Measurements from ENCODE around the gene HTR6.

DNA sequence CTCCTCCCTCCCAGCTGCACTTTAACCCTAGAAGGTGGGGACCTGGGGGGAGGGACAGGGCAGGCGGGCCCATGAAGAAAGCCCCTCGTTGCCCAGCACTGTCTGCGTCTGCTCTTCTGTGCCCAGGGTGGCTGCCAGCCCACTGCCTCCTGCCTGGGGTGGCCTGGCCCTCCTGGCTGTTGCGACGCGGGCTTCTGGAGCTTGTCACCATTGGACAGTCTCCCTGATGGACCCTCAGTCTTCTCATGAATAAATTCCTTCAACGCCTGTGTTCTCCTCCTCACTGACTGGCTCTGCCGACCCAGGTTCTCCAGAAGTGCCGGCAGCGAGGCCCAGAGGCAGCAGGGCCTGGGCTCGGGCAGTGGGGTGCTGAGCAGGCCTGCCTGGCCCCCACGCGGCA, 6.5 kb upstream of the HTR6 start:
- TF ChIP-seq, protein P1, sequence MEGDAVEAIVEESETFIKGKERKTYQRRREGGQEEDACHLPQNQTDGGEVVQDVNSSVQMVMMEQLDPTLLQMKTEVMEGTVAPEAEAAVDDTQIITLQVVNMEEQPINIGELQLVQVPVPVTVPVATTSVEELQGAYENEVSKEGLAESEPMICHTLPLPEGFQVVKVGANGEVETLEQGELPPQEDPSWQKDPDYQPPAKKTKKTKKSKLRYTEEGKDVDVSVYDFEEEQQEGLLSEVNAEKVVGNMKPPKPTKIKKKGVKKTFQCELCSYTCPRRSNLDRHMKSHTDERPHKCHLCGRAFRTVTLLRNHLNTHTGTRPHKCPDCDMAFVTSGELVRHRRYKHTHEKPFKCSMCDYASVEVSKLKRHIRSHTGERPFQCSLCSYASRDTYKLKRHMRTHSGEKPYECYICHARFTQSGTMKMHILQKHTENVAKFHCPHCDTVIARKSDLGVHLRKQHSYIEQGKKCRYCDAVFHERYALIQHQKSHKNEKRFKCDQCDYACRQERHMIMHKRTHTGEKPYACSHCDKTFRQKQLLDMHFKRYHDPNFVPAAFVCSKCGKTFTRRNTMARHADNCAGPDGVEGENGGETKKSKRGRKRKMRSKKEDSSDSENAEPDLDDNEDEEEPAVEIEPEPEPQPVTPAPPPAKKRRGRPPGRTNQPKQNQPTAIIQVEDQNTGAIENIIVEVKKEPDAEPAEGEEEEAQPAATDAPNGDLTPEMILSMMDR (IDR thresholded peaks at IDR 0.05; ENCODE audit: insufficient read depth, low read depth, low read length), result no peak
- no peak for TF ChIP-seq EZH2 (IDR thresholded peaks at IDR 0.05; ENCODE audit: insufficient read depth, low read length)

Measured in astrocyte (in vitro differentiated cells and primary cell).